ENCODE measurements around the gene C1QTNF4. TPM values are rescaled to one million over a fixed set of nuclear protein-coding genes. Genes with fewer than 3 reads are reported as not detected.
A peak's percentile ranks its signal among the peaks of the same experiment; 100 is the strongest.

Gene C1QTNF4
- total and polyA plus RNA-seq, 2 of the 4 experiments (the other 2 are of a cell fraction), result 0.12 TPM; not detected in 1

DNA sequence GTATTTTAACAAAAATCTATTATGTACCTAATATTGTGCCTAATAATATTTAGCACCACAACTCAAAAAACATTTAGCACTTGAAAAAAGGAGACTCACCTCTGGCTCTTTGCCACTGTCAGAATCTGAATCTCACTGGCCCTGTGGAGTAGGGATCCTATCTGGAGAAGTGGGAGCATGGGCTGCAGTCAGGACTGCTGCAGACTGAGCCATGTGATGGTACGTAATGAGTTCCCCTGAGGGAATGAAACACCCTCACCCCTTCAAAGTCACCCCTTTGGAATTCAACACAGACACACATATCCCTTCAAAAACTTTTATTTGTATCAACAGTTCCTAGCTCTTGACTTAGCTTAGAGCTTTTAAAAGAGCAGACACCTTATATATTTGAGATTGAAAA lies 22.3 kb downstream of the C1QTNF4 start:
- H2AK9ac ChIP-seq (replicated peaks; ENCODE audit: low read depth, low read length, poor library complexity), result no peak overlapping the region
- H3K4me3 ChIP-seq (ENCODE audit: insufficient read depth, low read depth, low read length), result no peak overlapping the region
- no peak overlapping the region for H2AFZ ChIP-seq (replicated peaks; ENCODE audit: low read length, poor library complexity)
- no peak overlapping the region for H3K9ac ChIP-seq (ENCODE audit: low read depth, low read length)
- no peak overlapping the region for H3K27ac ChIP-seq (ENCODE audit: insufficient read depth, low read length)
- peaks cover 28% of the 10 kb centered on the region for H3K36me3 ChIP-seq (ENCODE audit: control insufficient read depth, insufficient read depth, low read length)
- H2BK5ac ChIP-seq (ENCODE audit: low read depth, low read length, poor library complexity, severe bottlenecking), result peak overlapping the region; percentile 80
- no peak overlapping the region for H3K14ac ChIP-seq (replicated peaks; ENCODE audit: low read depth, low read length)
- ChIA-PET POLR2A (ENCODE audit: unreplicated experiment) (no interaction called here), CTCF (interaction anchor here (0.9 kb wide), 1 partner anchor 20 kb away, joined by 7 read pairs; no protein-coding TSS in a partner anchor)
- no peak overlapping the region for H4K8ac ChIP-seq (ENCODE audit: low read depth in 2 of 2, low read length in 2 of 2)
- no peak overlapping the region for H3K4me2 ChIP-seq (ENCODE audit: low read depth, low read length)
- H4K5ac ChIP-seq (ENCODE audit: low read depth, low read length), result no peak overlapping the region
- no peak overlapping the region for H2AK5ac ChIP-seq (ENCODE audit: low read depth, low read length)
- no TSS peak for BruUV-seq (replicated peaks)
- H3K27me3 ChIP-seq (ENCODE audit: control insufficient read depth, insufficient read depth, low read length), result no peaks in the 10 kb centered on the region
- no peak overlapping the region for H3K23ac ChIP-seq (ENCODE audit: low read depth, low read length)
- ATAC-seq (ENCODE audit: low read depth), result peak; percentile 96
- peak; percentile 85 for DNase-seq
- H3K56ac ChIP-seq (ENCODE audit: extremely low read depth, insufficient read depth, low read length), result no peak overlapping the region
- H2BK120ac ChIP-seq (ENCODE audit: low read depth, low read length), result no peak overlapping the region
- in situ Hi-C loops (cut with MboI; ENCODE audit: low sequenced_read_pairs) (no loop called here), dilution Hi-C loops (cut with HindIII; ENCODE audit: low sequenced_read_pairs, unreplicated experiment) (no loop called here), intact Hi-C loops (cut with micrococcal nuclease) (no loop called here)
- H4K91ac ChIP-seq (ENCODE audit: insufficient read depth, low read depth, low read length), result no peak overlapping the region
- H3K9me1 ChIP-seq (ENCODE audit: insufficient read depth, low read length), result peaks cover 9% of the 10 kb centered on the region
- peaks cover 13% of the 10 kb centered on the region; the same call in 1 of the 2 replicates for H4K20me1 ChIP-seq (ENCODE audit: insufficient read depth, low read length)
- TF ChIP-seq, protein P1, sequence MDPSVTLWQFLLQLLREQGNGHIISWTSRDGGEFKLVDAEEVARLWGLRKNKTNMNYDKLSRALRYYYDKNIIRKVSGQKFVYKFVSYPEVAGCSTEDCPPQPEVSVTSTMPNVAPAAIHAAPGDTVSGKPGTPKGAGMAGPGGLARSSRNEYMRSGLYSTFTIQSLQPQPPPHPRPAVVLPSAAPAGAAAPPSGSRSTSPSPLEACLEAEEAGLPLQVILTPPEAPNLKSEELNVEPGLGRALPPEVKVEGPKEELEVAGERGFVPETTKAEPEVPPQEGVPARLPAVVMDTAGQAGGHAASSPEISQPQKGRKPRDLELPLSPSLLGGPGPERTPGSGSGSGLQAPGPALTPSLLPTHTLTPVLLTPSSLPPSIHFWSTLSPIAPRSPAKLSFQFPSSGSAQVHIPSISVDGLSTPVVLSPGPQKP (IDR thresholded peaks at IDR 0.05; ENCODE audit: borderline replicate concordance, low read depth, low read length), result no peak
- TF ChIP-seq NFE2L2 (IDR thresholded peaks at IDR 0.05; ENCODE audit: low read depth, low read length) (no peak), RAD21 (IDR thresholded peaks at IDR 0.05; ENCODE audit: low read length) (no peak), USF2 (IDR thresholded peaks at IDR 0.05; ENCODE audit: low read depth, low read length) (peak; percentile 81), POLR2A (IDR thresholded peaks at IDR 0.05; ENCODE audit: low read depth, low read length) (no peak), CHD1 (IDR thresholded peaks at IDR 0.05; ENCODE audit: low read depth, low read length) (no peak), BHLHE40 (IDR thresholded peaks at IDR 0.05; ENCODE audit: low read depth, low read length) (no peak), RCOR1 (IDR thresholded peaks at IDR 0.05; ENCODE audit: insufficient replicate concordance, low read length) (no peak), FOS (IDR thresholded peaks at IDR 0.05; ENCODE audit: low read depth, low read length) (peak; percentile 36; the same call in 1 of the 2 replicates), MAFK (IDR thresholded peaks at IDR 0.05; ENCODE audit: low read depth, low read length) (no peak), MXI1 (IDR thresholded peaks at IDR 0.05; ENCODE audit: borderline replicate concordance, low read depth, low read length) (peak; percentile 70), CEBPB (IDR thresholded peaks at IDR 0.05; ENCODE audit: low read depth, low read length) (no peak), RFX5 (IDR thresholded peaks at IDR 0.05; ENCODE audit: low read depth, low read length) (no peak), SMC3 (IDR thresholded peaks at IDR 0.05; ENCODE audit: low read depth, low read length) (no peak), MAZ (IDR thresholded peaks at IDR 0.05; ENCODE audit: borderline replicate concordance, low read depth, low read length) (no peak)
- TF ChIP-seq, protein P2, sequence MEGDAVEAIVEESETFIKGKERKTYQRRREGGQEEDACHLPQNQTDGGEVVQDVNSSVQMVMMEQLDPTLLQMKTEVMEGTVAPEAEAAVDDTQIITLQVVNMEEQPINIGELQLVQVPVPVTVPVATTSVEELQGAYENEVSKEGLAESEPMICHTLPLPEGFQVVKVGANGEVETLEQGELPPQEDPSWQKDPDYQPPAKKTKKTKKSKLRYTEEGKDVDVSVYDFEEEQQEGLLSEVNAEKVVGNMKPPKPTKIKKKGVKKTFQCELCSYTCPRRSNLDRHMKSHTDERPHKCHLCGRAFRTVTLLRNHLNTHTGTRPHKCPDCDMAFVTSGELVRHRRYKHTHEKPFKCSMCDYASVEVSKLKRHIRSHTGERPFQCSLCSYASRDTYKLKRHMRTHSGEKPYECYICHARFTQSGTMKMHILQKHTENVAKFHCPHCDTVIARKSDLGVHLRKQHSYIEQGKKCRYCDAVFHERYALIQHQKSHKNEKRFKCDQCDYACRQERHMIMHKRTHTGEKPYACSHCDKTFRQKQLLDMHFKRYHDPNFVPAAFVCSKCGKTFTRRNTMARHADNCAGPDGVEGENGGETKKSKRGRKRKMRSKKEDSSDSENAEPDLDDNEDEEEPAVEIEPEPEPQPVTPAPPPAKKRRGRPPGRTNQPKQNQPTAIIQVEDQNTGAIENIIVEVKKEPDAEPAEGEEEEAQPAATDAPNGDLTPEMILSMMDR (conservative IDR thresholded peaks at IDR 0.05; ENCODE audit: low read depth, low read length), result no peak
- no peak overlapping the region for H3K4ac ChIP-seq (ENCODE audit: low read depth, low read length)
- H2BK15ac ChIP-seq (ENCODE audit: low read depth, low read length), result no peak overlapping the region
- H3K18ac ChIP-seq (ENCODE audit: low read depth, low read length), result no peak overlapping the region
- H3K79me1 ChIP-seq (ENCODE audit: low read depth in 1 of 2, low read length in 2 of 2), result peaks cover 28 to 54% of the 10 kb centered on the region in 2 experiments
- no CpG with 5 or more reads among the region's 1 CpG for WGBS, 2 experiments (ENCODE audit: extremely low coverage in 2 of 2, insufficient read length in 1 of 2)
- peaks cover 6% of the 10 kb centered on the region for H3K4me1 ChIP-seq (ENCODE audit: control insufficient read depth, insufficient read depth, low read length)
- no peaks in the 10 kb centered on the region for H3K9me3 ChIP-seq (ENCODE audit: control insufficient read depth, insufficient read depth, low read length)
- H2BK20ac ChIP-seq (ENCODE audit: low read depth, low read length), result no peak overlapping the region
